K562 (cell line): ENCODE results near the gene PTRH1. TPM values are rescaled to one million over a fixed set of nuclear protein-coding genes. Genes with fewer than 3 reads are reported as not detected.

Experiments
- BACH1 ChIP-seq: fragments of 200-800 bp; sonication (Bioruptor generic); IDR thresholded peaks from 2 replicates; pipeline ENCODE4 v1.6.1; 2016; ENCODE audit warnings: missing genetic modification characterization, missing compliant biosample characterization
- CC2D1A ChIP-seq: fragments of 450-650 bp; IDR thresholded peaks from 2 replicates; pipeline ENCODE4 v1.6.1; 2017; ENCODE audit warnings: mild to moderate bottlenecking
- FOXK2 ChIP-seq, 2 experiments: fragments of 450-650 bp; IDR thresholded peaks in 1 of 2; conservative IDR thresholded peaks in 1 of 2; 2 replicates each; pipeline ENCODE4 v1.6.1; 2016; ENCODE audit warnings: low read depth in 2 of 2, mild to moderate bottlenecking in 1 of 2
- HDGF ChIP-seq: fragments of 450-650 bp; IDR thresholded peaks from 2 replicates; pipeline ENCODE4 v1.6.1; 2016
- HMG20A ChIP-seq: fragments of 450-650 bp; formaldehyde crosslinking; conservative IDR thresholded peaks from 2 replicates; pipeline ENCODE4 v1.4.0; 2020; ENCODE audit warnings: mild to moderate bottlenecking, mixed read lengths
- SMARCB1 ChIP-seq: IDR thresholded peaks from 2 replicates; pipeline ENCODE4 v1.6.1; 2011; ENCODE audit warnings: improper control_type of control experiment, low read depth; ENCODE audit not compliant: insufficient read length
- TSC22D4 ChIP-seq: fragments of 450-650 bp; IDR thresholded peaks from 2 replicates; pipeline ENCODE4 v1.6.1; 2016; ENCODE audit warnings: missing genetic modification characterization, missing biosample characterization, control low read depth
- ZNF436 ChIP-seq: fragments of 250-450, 450-650 bp; sonication (Bioruptor Pico); formaldehyde crosslinking; IDR thresholded peaks from 2 replicates; pipeline ENCODE4 v1.7.0; 2020; ENCODE audit warnings: mild to moderate bottlenecking
- polyA plus RNA-seq, 8 experiments: library from polyadenylated mRNA; depleted of rRNA in 4 of 8; stranded (reverse) in 5 of 8; unstranded in 3 of 8; fragments of >200 nt; fragmentation: Nextera tagmentation in 2 of 8; fragmentation: Illumina TruSeq in 1 of 8; extraction: Ambion mirVana in 2 of 8; extraction: Trizol in 1 of 8; gene quantifications; 2 replicates each; pipeline versions ENCODE4 v1.2.1 to v1.2.3, GENCODE V29; 2011 to 2014; ENCODE audit warnings: inconsistent platforms in 1 of 8, missing spikeins in 1 of 8
- total RNA-seq, 7 experiments: library from RNA; depleted of rRNA in 6 of 7; stranded (reverse); fragments of >200 nt in 6 of 7; fragmentation: Illumina TruSeq in 2 of 7; extraction: Trizol in 2 of 7; gene quantifications; 2 replicates each; pipeline versions ENCODE4 v1.2.1 to v1.2.3, GENCODE V29; 2011 to 2021; ENCODE audit warnings: low replicate concordance in 1 of 7
- TF ChIP-seq, protein P1 (sequence below): sonication (generic); formaldehyde crosslinking; IDR thresholded peaks from 2 replicates; pipeline ENCODE4 v1.8.1; 2022; ENCODE audit warnings: missing genetic modification reagents
- TF ChIP-seq, protein P2 (sequence below): fragments of 450-650 bp; IDR thresholded peaks from 2 replicates; pipeline ENCODE4 v1.6.1; 2017; ENCODE audit warnings: mild to moderate bottlenecking, moderate library complexity
- TF ChIP-seq, protein P3 (sequence below): sonication (generic); formaldehyde crosslinking; IDR thresholded peaks from 2 replicates; pipeline ENCODE4 v1.8.0; 2023; ENCODE audit warnings: missing genetic modification reagents, mild to moderate bottlenecking, borderline replicate concordance
- TF ChIP-seq, protein P4 (sequence below), 2 experiments: fragments of 250-450 bp in 1 of 2; fragments of 450-650 bp in 1 of 2; sonication (Bioruptor Pico) in 1 of 2; IDR thresholded peaks; 2 replicates each; pipeline versions ENCODE4 v1.6.1 to v1.8.0; 2016 to 2021; ENCODE audit warnings: mild to moderate bottlenecking in 2 of 2, moderate library complexity in 2 of 2, missing compliant biosample characterization in 1 of 2, missing genetic modification characterization in 1 of 2

PTRH1 gene
- total and polyA plus RNA-seq, 9 of the 15 experiments (the other 6 are each of a cell fraction or from before 2014, with no cell fraction given): 0.63 to 43.1 (median 5.7) TPM

DNA sequence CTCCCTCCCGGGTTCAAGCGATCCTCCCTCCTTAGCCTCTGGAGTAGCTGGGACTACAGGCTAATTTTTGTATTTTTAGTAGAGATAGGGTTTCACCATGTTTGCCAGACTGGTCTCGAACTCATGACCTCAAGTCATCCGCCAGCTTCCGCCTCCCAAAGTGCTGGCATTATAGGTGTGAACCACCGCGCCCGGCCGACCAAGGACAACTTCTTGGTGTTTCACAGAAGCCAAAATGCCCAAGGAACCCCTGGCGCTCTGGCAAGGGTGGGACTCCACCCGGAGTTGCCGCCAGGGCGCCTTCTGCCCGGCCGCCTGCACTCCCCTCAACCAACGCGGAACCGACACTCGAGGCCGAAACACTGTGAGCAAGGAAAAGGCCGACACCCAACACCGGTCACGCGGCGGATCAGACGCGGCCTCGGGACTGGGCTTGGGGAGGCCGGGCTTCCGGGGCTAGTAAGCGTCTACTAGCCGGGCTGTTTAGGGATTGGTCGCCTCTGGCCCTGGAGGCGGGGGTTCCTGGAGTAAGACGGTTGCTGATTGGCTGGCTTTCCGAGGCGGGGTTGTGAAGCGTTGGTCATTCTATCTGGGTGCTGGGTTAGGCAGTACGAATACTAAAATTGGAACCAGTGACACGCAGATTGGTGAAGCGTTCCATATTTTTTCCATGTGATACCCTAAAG is 16.3 kb downstream of the PTRH1 start (continued):
- TF ChIP-seq, protein P1, sequence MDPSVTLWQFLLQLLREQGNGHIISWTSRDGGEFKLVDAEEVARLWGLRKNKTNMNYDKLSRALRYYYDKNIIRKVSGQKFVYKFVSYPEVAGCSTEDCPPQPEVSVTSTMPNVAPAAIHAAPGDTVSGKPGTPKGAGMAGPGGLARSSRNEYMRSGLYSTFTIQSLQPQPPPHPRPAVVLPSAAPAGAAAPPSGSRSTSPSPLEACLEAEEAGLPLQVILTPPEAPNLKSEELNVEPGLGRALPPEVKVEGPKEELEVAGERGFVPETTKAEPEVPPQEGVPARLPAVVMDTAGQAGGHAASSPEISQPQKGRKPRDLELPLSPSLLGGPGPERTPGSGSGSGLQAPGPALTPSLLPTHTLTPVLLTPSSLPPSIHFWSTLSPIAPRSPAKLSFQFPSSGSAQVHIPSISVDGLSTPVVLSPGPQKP (CRISPR knock-in tag): no peak
- TF ChIP-seq, protein P2, sequence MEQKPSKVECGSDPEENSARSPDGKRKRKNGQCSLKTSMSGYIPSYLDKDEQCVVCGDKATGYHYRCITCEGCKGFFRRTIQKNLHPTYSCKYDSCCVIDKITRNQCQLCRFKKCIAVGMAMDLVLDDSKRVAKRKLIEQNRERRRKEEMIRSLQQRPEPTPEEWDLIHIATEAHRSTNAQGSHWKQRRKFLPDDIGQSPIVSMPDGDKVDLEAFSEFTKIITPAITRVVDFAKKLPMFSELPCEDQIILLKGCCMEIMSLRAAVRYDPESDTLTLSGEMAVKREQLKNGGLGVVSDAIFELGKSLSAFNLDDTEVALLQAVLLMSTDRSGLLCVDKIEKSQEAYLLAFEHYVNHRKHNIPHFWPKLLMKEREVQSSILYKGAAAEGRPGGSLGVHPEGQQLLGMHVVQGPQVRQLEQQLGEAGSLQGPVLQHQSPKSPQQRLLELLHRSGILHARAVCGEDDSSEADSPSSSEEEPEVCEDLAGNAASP: no peak
- TF ChIP-seq HMG20A (no peak), BACH1 (tag) (0 out of 2 replicates have a peak, but pooled peaks have one; percentile 47), TSC22D4 (tag) (no peak), ZNF436 (no peak), SMARCB1 (no peak), CC2D1A (no peak), HDGF (0 out of 2 replicates have a peak, but pooled peaks have one; percentile 26), FOXK2 (conservative IDR thresholded peaks at IDR 0.05 in 1 of 2, IDR thresholded peaks at IDR 0.05 in 1 of 2; ENCODE audit: low read depth in 2 of 2) (peak in 1 of 2 experiments; percentile 61; a peak in 3 of 4 replicates)
- TF ChIP-seq, protein P3, sequence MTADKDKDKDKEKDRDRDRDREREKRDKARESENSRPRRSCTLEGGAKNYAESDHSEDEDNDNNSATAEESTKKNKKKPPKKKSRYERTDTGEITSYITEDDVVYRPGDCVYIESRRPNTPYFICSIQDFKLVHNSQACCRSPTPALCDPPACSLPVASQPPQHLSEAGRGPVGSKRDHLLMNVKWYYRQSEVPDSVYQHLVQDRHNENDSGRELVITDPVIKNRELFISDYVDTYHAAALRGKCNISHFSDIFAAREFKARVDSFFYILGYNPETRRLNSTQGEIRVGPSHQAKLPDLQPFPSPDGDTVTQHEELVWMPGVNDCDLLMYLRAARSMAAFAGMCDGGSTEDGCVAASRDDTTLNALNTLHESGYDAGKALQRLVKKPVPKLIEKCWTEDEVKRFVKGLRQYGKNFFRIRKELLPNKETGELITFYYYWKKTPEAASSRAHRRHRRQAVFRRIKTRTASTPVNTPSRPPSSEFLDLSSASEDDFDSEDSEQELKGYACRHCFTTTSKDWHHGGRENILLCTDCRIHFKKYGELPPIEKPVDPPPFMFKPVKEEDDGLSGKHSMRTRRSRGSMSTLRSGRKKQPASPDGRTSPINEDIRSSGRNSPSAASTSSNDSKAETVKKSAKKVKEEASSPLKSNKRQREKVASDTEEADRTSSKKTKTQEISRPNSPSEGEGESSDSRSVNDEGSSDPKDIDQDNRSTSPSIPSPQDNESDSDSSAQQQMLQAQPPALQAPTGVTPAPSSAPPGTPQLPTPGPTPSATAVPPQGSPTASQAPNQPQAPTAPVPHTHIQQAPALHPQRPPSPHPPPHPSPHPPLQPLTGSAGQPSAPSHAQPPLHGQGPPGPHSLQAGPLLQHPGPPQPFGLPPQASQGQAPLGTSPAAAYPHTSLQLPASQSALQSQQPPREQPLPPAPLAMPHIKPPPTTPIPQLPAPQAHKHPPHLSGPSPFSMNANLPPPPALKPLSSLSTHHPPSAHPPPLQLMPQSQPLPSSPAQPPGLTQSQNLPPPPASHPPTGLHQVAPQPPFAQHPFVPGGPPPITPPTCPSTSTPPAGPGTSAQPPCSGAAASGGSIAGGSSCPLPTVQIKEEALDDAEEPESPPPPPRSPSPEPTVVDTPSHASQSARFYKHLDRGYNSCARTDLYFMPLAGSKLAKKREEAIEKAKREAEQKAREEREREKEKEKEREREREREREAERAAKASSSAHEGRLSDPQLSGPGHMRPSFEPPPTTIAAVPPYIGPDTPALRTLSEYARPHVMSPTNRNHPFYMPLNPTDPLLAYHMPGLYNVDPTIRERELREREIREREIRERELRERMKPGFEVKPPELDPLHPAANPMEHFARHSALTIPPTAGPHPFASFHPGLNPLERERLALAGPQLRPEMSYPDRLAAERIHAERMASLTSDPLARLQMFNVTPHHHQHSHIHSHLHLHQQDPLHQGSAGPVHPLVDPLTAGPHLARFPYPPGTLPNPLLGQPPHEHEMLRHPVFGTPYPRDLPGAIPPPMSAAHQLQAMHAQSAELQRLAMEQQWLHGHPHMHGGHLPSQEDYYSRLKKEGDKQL (CRISPR knock-in tag): peak; percentile 72; the same call in 1 of the 2 replicates
- TF ChIP-seq, protein P4, sequence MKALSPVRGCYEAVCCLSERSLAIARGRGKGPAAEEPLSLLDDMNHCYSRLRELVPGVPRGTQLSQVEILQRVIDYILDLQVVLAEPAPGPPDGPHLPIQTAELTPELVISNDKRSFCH (CRISPR knock-in tag; IDR thresholded peaks at IDR 0.05): no peak
- TF ChIP-seq, protein P4 (tag; IDR thresholded peaks at IDR 0.05): peak; percentile 95
